ENCODE results near the gene MCTP2.

DNA sequence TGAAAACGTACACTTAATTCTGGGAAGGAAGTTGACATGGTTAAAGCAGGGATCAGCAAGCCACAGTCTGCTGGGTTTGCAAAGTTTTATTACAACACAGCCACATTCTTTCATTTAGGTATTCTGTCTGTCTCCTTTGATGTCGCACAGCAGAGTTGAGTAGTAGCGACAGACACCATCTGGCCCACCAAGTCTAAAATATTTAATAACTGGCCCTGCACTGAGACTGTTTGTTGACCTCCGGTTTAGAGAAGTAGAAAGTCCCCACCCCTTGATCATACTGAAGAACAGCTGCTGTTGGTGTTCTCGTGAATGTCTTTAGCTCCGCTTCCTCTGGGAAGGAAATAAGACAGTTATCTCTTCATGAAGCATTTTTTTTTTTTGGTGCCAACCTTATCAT lies 66.2 kb downstream of the MCTP2 start:
- TF ChIP-seq, protein P1, sequence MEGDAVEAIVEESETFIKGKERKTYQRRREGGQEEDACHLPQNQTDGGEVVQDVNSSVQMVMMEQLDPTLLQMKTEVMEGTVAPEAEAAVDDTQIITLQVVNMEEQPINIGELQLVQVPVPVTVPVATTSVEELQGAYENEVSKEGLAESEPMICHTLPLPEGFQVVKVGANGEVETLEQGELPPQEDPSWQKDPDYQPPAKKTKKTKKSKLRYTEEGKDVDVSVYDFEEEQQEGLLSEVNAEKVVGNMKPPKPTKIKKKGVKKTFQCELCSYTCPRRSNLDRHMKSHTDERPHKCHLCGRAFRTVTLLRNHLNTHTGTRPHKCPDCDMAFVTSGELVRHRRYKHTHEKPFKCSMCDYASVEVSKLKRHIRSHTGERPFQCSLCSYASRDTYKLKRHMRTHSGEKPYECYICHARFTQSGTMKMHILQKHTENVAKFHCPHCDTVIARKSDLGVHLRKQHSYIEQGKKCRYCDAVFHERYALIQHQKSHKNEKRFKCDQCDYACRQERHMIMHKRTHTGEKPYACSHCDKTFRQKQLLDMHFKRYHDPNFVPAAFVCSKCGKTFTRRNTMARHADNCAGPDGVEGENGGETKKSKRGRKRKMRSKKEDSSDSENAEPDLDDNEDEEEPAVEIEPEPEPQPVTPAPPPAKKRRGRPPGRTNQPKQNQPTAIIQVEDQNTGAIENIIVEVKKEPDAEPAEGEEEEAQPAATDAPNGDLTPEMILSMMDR (IDR thresholded peaks at IDR 0.05 in 4 of 5, conservative IDR thresholded peaks at IDR 0.05 in 1 of 5): no peak
- no peak for TF ChIP-seq POLR2A (IDR thresholded peaks at IDR 0.05)

Measured in gastrocnemius medialis (tissue), 4 donors.